Measurements from ENCODE around the gene ASCC2.

DNA sequence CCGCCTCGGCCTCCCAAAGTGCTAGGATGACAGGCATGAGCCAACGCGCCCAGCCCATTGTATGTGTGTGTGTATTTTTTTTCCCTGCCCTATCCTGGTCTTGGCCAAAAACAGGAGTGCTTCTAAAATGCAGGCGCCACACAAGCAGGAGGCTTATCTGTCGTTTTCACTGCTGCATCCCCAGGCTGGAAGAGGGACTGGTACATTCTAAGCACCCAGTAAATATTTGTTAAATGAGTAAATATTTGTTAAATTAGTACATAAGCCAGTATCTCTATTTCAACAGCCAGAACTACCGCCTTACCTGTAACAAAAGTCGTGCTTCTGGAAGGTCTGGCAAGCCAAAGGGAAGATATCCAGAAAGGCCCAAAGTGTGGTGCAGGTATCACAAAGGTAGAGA is 24.9 kb downstream of the ASCC2 start:
- TF ChIP-seq, protein P1, sequence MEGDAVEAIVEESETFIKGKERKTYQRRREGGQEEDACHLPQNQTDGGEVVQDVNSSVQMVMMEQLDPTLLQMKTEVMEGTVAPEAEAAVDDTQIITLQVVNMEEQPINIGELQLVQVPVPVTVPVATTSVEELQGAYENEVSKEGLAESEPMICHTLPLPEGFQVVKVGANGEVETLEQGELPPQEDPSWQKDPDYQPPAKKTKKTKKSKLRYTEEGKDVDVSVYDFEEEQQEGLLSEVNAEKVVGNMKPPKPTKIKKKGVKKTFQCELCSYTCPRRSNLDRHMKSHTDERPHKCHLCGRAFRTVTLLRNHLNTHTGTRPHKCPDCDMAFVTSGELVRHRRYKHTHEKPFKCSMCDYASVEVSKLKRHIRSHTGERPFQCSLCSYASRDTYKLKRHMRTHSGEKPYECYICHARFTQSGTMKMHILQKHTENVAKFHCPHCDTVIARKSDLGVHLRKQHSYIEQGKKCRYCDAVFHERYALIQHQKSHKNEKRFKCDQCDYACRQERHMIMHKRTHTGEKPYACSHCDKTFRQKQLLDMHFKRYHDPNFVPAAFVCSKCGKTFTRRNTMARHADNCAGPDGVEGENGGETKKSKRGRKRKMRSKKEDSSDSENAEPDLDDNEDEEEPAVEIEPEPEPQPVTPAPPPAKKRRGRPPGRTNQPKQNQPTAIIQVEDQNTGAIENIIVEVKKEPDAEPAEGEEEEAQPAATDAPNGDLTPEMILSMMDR (conservative IDR thresholded peaks at IDR 0.05 in 1 of 2, IDR thresholded peaks at IDR 0.05 in 1 of 2; ENCODE audit: low read depth in 1 of 2, low read length in 2 of 2): no peak
- no peak for TF ChIP-seq EZH2 (IDR thresholded peaks at IDR 0.05; ENCODE audit: low read length, missing control alignments)
